ENCODE measurements around the gene HOXB3.

DNA sequence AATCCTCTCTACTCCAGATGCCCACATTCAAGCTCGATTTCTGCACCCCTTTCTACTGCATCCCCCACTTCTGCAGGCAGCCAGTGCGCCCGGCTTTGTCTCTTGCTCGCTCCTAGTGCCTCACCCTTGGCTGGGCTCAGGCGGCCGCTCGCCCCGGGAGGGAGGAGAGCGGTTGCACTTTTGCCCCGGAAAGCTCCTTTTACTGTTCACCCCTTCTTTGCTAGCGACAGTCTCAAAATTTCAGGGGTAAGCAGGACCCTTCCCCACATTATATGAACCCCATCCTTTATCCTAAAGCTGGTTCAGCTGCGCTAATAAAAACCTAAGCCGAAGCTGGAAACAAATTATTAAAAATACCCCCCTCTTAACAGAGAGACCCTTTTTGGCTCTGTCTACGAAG, 2.5 kb upstream of the HOXB3 start:
- TF ChIP-seq POLR2AphosphoS5 (IDR thresholded peaks at IDR 0.05; ENCODE audit: borderline replicate concordance, low read depth, low read length) = no peak
- TF ChIP-seq EZH2 (IDR thresholded peaks at IDR 0.05) = no peak

All from SK-N-MC (cell line).